Liver (tissue), 9 donors: ENCODE data around the gene DEDD. TPM values are rescaled to one million over a fixed set of nuclear protein-coding genes. Genes with fewer than 3 reads are reported as not detected.
A peak's percentile ranks its signal among the peaks of the same experiment; 100 is the strongest.

Experiments used
- DNase-seq: peaks from one replicate; pipeline ENCODE4 v3.0.0-alpha.2; 2017; ENCODE audit warnings: low spot score
- H3K27ac ChIP-seq, 2 donors: one replicate each; pipeline ENCODE4 v1.7.0; 2013; ENCODE audit warnings: inconsistent platforms in 2 of 2, low read length in 2 of 2, control low read depth in 1 of 2, low read depth in 1 of 2, mild to moderate bottlenecking in 1 of 2
- H3K27me3 ChIP-seq, 4 donors: one replicate each; pipeline versions ENCODE4 v1.6.1 to v1.7.0; 2013; ENCODE audit warnings: low read length in 3 of 4, inconsistent platforms in 1 of 4, mild to moderate bottlenecking in 1 of 4, moderate library complexity in 1 of 4; ENCODE audit not compliant: control insufficient read depth in 4 of 4, insufficient read depth in 4 of 4
- H3K36me3 ChIP-seq, 4 donors: one replicate each; pipeline versions ENCODE4 v1.6.1 to v1.7.0; 2013; ENCODE audit warnings: low read length in 3 of 4, mild to moderate bottlenecking in 3 of 4, low read depth in 1 of 4, moderate library complexity in 1 of 4; ENCODE audit not compliant: control insufficient read depth in 4 of 4, insufficient read depth in 3 of 4
- H3K4me1 ChIP-seq, 4 donors: one replicate each; pipeline versions ENCODE4 v1.6.1 to v1.7.0; 2013; ENCODE audit warnings: low read length in 3 of 4, mild to moderate bottlenecking in 3 of 4, moderate library complexity in 1 of 4; ENCODE audit not compliant: control insufficient read depth in 4 of 4, insufficient read depth in 4 of 4
- H3K4me3 ChIP-seq, 3 donors: one replicate each; pipeline versions ENCODE4 v1.6.1 to v1.7.0; 2013; ENCODE audit warnings: low read length in 3 of 3, control low read depth in 1 of 3, low read depth in 1 of 3, mild to moderate bottlenecking in 1 of 3
- H3K9ac ChIP-seq, 2 donors: one replicate each; pipeline ENCODE4 v1.7.0; 2013; ENCODE audit warnings: low read length in 2 of 2, mild to moderate bottlenecking in 2 of 2, moderate library complexity in 2 of 2, control low read depth in 1 of 2, low read depth in 1 of 2
- H3K9me3 ChIP-seq, 4 donors: one replicate each; pipeline versions ENCODE4 v1.6.1 to v1.7.0; 2013; ENCODE audit warnings: low read length in 3 of 4; ENCODE audit not compliant: control insufficient read depth in 4 of 4
- EGR1 ChIP-seq, 2 donors: IDR thresholded peaks; 2 replicates each; pipeline ENCODE4 v1.6.1; 2016 to 2018; ENCODE audit warnings: antibody characterized with exemption in 2 of 2, low read depth in 2 of 2
- FOXA1 ChIP-seq: IDR thresholded peaks from 2 replicates; pipeline ENCODE4 v1.6.1; 2016; ENCODE audit warnings: antibody characterized with exemption
- FOXA2 ChIP-seq: IDR thresholded peaks from 2 replicates; pipeline ENCODE4 v1.6.1; 2016; ENCODE audit warnings: antibody characterized with exemption
- GABPA ChIP-seq, 2 donors: IDR thresholded peaks in 1 of 2; conservative IDR thresholded peaks in 1 of 2; 2 replicates each; pipeline ENCODE4 v1.6.1; 2016; ENCODE audit warnings: antibody characterized with exemption in 2 of 2, mild to moderate bottlenecking in 1 of 2, moderate library complexity in 1 of 2
- HNF4A ChIP-seq, 2 donors: conservative IDR thresholded peaks; 2 replicates each; pipeline ENCODE4 v1.6.1; 2016; ENCODE audit warnings: antibody characterized with exemption in 2 of 2, mild to moderate bottlenecking in 2 of 2
- HNF4G ChIP-seq: IDR thresholded peaks from 2 replicates; pipeline ENCODE4 v1.6.1; 2016; ENCODE audit warnings: antibody characterized with exemption
- JUND ChIP-seq, 2 donors: IDR thresholded peaks; 2 replicates each; pipeline ENCODE4 v1.6.1; 2016; ENCODE audit warnings: antibody characterized with exemption in 2 of 2
- NR2F2 ChIP-seq: IDR thresholded peaks from 2 replicates; pipeline ENCODE4 v1.6.1; 2016; ENCODE audit warnings: antibody characterized with exemption
- RAD21 ChIP-seq, 2 donors: IDR thresholded peaks; 2 replicates each; pipeline ENCODE4 v1.6.1; 2016; ENCODE audit warnings: antibody characterized with exemption in 2 of 2, mild to moderate bottlenecking in 2 of 2
- RXRA ChIP-seq, 2 donors: IDR thresholded peaks; 2 replicates each; pipeline ENCODE4 v1.6.1; 2017 to 2018; ENCODE audit warnings: antibody characterized with exemption in 2 of 2, mild to moderate bottlenecking in 1 of 2
- SP1 ChIP-seq: IDR thresholded peaks from 2 replicates; pipeline ENCODE4 v1.6.1; 2018; ENCODE audit warnings: antibody characterized with exemption, mild to moderate bottlenecking
- TAF1 ChIP-seq: conservative IDR thresholded peaks from 2 replicates; pipeline ENCODE4 v1.6.1; 2016; ENCODE audit warnings: antibody characterized with exemption, mild to moderate bottlenecking
- YY1 ChIP-seq: IDR thresholded peaks from 2 replicates; pipeline ENCODE4 v1.6.1; 2016; ENCODE audit warnings: antibody characterized with exemption, mild to moderate bottlenecking
- whole genome bisulfite sequencing: extraction: QIAGEN DNeasy Blood & Tissue Kit; methylation state at CpG from one replicate; pipeline ENCODE4 v1.1.7; 2013; 5-methylcytosine and 5-hydroxymethylcytosine counted together
- polyA plus RNA-seq, 2 donors: library from polyadenylated mRNA; stranded (reverse) in 1 of 2; unstranded in 1 of 2; fragments of 200-250 nt in 1 of 2; fragments of >200 nt in 1 of 2; fragmentation: Nextera tagmentation in 1 of 2; extraction: Ambion mirVana in 1 of 2; gene quantifications; one replicate each; pipeline versions ENCODE4 v1.2.1 to v1.2.3, GENCODE V29; 2013 to 2015
- total RNA-seq, 2 donors: library from RNA; depleted of rRNA; stranded (reverse); fragments of >200 nt; gene quantifications; one replicate each; pipeline ENCODE4 v1.2.3, GENCODE V29; 2014
- TF ChIP-seq, protein P1 (sequence below): IDR thresholded peaks from 2 replicates; pipeline ENCODE4 v1.6.1; 2016; ENCODE audit warnings: antibody characterized with exemption
- TF ChIP-seq, protein P2 (sequence below): IDR thresholded peaks from 2 replicates; pipeline ENCODE4 v1.6.1; 2016; ENCODE audit warnings: antibody characterized with exemption, mild to moderate bottlenecking
- TF ChIP-seq, protein P3 (sequence below): fragments of 150-350 bp; IDR thresholded peaks from 2 replicates; pipeline ENCODE4 v1.5.1; 2017; ENCODE audit warnings: improper control_type of control experiment, low read depth, low read length; ENCODE audit not compliant: missing input control
- TF ChIP-seq, protein P4 (sequence below): IDR thresholded peaks from 2 replicates; pipeline ENCODE4 v1.6.1; 2016; ENCODE audit warnings: antibody characterized with exemption
- TF ChIP-seq, protein P5 (sequence below): IDR thresholded peaks from 2 replicates; pipeline ENCODE4 v1.6.1; 2016; ENCODE audit warnings: antibody characterized with exemption
- donor health status: healthy.
- donor health status: healthy.
- donor health status: healthy.
- donor health status: healthy.
- donor health status: healthy.

DEDD gene
- total and polyA plus RNA-seq, 4 donors, result 13.8 to 17.7 (median 16.0) TPM

DNA sequence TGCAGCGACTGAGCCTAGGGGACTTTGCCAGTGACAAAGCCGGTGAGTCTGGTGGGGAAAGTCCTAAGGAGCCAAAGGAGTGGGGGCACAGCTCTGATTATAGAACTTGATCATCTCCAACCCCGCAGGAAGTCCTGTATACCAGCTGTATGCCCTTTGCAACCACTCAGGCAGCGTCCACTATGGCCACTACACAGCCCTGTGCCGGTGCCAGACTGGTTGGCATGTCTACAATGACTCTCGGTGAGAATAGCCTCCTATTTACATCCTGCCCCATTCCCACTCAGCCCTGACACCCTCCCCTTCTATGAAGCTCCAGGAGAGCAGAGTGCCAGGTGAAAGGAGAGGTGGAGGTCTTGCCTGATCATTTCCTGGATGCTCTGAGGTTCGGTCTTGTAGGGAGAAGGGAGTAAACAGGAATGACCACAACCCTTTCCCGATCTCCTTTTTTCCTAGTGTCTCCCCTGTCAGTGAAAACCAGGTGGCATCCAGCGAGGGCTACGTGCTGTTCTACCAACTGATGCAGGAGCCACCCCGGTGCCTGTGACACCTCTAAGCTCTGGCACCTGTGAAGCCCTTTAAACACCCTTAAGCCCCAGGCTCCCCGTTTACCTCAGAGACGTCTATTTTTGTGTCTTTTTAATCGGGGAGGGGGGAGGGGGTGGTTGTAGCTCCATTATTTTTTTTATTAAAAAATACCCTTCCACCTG lies 32.6 kb upstream of the DEDD start:
- Histone ChIP-seq H3K27ac (peak overlapping the region; percentile 59 to 79), H3K9me3 (no peaks in the 10 kb centered on the region), H3K4me3 (peak overlapping the region in 1 of 3 donors; percentile 67), H3K36me3 (peaks cover 0 to 24% (median 8%) of the 10 kb centered on the region in 4 donors), H3K27me3 (no peaks in the 10 kb centered on the region), H3K9ac (peak overlapping the region in 1 of 2 donors; percentile 74), H3K4me1 (peaks cover 10 to 39% (median 27%) of the 10 kb centered on the region in 4 donors)
- WGBS, result 68% methylated on average over 14 of the region's 14 CpGs
- TF ChIP-seq, protein P1, sequence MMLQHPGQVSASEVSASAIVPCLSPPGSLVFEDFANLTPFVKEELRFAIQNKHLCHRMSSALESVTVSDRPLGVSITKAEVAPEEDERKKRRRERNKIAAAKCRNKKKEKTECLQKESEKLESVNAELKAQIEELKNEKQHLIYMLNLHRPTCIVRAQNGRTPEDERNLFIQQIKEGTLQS, result no peak
- no peak for DNase-seq

DNA sequence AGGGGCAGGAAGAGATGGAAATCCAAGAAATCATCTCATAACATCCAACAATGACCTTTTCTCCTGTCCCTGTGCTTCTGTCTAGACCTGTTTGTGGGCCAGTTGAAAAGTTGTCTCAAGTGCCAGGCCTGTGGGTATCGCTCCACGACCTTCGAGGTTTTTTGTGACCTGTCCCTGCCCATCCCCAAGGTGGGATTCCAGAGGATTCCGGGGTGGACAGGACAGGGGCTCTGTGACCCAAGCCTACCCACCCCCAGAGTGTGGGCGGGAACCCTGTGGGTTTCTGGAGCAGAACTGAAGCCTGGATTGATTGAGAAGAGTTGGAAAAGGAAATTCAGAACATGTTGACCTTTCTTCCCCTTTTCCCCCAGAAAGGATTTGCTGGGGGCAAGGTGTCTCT lies 31.3 kb upstream of the DEDD start:
- TF ChIP-seq FOXA1, result no peak
- no peak for TF ChIP-seq HNF4A (conservative IDR thresholded peaks at IDR 0.05)
- no peak for TF ChIP-seq HNF4G
- TF ChIP-seq YY1, result no peak
- TF ChIP-seq RAD21 (IDR thresholded peaks at IDR 0.05), result no peak
- TF ChIP-seq, protein P2, sequence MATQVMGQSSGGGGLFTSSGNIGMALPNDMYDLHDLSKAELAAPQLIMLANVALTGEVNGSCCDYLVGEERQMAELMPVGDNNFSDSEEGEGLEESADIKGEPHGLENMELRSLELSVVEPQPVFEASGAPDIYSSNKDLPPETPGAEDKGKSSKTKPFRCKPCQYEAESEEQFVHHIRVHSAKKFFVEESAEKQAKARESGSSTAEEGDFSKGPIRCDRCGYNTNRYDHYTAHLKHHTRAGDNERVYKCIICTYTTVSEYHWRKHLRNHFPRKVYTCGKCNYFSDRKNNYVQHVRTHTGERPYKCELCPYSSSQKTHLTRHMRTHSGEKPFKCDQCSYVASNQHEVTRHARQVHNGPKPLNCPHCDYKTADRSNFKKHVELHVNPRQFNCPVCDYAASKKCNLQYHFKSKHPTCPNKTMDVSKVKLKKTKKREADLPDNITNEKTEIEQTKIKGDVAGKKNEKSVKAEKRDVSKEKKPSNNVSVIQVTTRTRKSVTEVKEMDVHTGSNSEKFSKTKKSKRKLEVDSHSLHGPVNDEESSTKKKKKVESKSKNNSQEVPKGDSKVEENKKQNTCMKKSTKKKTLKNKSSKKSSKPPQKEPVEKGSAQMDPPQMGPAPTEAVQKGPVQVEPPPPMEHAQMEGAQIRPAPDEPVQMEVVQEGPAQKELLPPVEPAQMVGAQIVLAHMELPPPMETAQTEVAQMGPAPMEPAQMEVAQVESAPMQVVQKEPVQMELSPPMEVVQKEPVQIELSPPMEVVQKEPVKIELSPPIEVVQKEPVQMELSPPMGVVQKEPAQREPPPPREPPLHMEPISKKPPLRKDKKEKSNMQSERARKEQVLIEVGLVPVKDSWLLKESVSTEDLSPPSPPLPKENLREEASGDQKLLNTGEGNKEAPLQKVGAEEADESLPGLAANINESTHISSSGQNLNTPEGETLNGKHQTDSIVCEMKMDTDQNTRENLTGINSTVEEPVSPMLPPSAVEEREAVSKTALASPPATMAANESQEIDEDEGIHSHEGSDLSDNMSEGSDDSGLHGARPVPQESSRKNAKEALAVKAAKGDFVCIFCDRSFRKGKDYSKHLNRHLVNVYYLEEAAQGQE, result no peak
- TF ChIP-seq SP1, result no peak
- TF ChIP-seq JUND (IDR thresholded peaks at IDR 0.05), result no peak
- TF ChIP-seq, protein P3, sequence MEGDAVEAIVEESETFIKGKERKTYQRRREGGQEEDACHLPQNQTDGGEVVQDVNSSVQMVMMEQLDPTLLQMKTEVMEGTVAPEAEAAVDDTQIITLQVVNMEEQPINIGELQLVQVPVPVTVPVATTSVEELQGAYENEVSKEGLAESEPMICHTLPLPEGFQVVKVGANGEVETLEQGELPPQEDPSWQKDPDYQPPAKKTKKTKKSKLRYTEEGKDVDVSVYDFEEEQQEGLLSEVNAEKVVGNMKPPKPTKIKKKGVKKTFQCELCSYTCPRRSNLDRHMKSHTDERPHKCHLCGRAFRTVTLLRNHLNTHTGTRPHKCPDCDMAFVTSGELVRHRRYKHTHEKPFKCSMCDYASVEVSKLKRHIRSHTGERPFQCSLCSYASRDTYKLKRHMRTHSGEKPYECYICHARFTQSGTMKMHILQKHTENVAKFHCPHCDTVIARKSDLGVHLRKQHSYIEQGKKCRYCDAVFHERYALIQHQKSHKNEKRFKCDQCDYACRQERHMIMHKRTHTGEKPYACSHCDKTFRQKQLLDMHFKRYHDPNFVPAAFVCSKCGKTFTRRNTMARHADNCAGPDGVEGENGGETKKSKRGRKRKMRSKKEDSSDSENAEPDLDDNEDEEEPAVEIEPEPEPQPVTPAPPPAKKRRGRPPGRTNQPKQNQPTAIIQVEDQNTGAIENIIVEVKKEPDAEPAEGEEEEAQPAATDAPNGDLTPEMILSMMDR, result no peak
- TF ChIP-seq NR2F2, result no peak
- TF ChIP-seq FOXA2, result no peak
- no peak for TF ChIP-seq TAF1
- TF ChIP-seq, protein P1, result no peak
- TF ChIP-seq, protein P4, sequence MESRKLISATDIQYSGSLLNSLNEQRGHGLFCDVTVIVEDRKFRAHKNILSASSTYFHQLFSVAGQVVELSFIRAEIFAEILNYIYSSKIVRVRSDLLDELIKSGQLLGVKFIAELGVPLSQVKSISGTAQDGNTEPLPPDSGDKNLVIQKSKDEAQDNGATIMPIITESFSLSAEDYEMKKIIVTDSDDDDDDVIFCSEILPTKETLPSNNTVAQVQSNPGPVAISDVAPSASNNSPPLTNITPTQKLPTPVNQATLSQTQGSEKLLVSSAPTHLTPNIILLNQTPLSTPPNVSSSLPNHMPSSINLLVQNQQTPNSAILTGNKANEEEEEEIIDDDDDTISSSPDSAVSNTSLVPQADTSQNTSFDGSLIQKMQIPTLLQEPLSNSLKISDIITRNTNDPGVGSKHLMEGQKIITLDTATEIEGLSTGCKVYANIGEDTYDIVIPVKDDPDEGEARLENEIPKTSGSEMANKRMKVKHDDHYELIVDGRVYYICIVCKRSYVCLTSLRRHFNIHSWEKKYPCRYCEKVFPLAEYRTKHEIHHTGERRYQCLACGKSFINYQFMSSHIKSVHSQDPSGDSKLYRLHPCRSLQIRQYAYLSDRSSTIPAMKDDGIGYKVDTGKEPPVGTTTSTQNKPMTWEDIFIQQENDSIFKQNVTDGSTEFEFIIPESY, result no peak
- no peak for TF ChIP-seq EGR1 (IDR thresholded peaks at IDR 0.05; ENCODE audit: low read depth in 2 of 2)
- TF ChIP-seq GABPA (IDR thresholded peaks at IDR 0.05 in 1 of 2, conservative IDR thresholded peaks at IDR 0.05 in 1 of 2), result no peak
- no peak for TF ChIP-seq RXRA (IDR thresholded peaks at IDR 0.05)
- TF ChIP-seq, protein P5, sequence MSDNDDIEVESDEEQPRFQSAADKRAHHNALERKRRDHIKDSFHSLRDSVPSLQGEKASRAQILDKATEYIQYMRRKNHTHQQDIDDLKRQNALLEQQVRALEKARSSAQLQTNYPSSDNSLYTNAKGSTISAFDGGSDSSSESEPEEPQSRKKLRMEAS, result no peak
- WGBS, result 96% methylated on average over 5 of the region's 5 CpGs
- Histone ChIP-seq H3K27me3 (no peaks in the 10 kb centered on the region), H3K4me3 (no peak overlapping the region), H3K27ac (no peak overlapping the region), H3K36me3 (peaks cover 0 to 19% (median 6%) of the 10 kb centered on the region in 4 donors), H3K9me3 (no peaks in the 10 kb centered on the region), H3K9ac (no peak overlapping the region), H3K4me1 (peaks cover 14 to 47% (median 34%) of the 10 kb centered on the region in 4 donors)
- DNase-seq, result no peak
